Activated T-helper 9 cell treated with anti-CD3 and anti-CD28 coated beads, Interleukin-2, amount 50 U/mL, for 16 hours (primary cell): Measurements from ENCODE around the gene NUCKS1.
"Not testable (repeated sequence)": the region's sequence is repeated elsewhere in the genome, so short reads cannot be mapped to it uniquely, and the experiment has no call there.

Experiments used
- DNase-seq: peaks from one replicate; pipeline ENCODE4 v3.0.0-alpha.2; 2020; ENCODE audit warnings: low read depth

Gene NUCKS1

DNA sequence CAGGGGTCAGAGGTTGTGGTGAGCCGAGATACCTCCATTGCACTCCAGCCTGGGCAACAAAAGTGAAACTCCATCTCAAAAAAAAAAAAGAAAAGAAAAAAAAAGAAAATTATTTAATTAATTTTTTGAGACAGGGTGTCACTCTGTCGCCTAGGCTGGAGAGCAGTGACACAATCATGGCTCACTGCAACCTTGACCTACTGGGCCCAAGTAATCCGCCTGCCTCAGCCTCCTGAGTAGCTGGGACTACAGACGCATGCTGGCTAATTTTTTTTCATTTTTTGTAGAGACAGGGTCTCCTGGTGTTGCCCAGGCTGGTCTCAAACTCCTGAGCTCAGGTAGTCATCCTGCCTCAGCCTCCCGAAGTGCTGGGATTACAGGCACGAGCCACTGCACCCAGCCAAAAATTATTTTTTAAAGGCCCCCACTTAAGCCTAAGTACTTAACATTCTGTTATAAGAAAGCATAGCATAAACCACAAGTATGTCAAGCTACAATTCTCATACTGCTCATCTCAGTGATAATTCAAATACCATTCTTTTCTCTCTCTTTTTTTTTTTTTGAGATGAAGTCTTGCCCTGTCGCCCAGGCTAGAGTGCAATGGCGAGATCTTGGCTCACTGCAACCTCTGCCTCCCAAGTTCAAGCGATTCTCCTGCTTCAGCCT, 19.9 kb downstream of the NUCKS1 start:
- no peak for DNase-seq

GRCh38 chr1:205726619-205727125, 23.3 kb downstream of the NUCKS1 start:
- DNase-seq: no peak

GRCh38 chr1:205725514-205725913, 24.5 kb downstream of the NUCKS1 start:
- no peak for DNase-seq

- not testable (repeated sequence) for DNase-seq
These were observed 29.2 kb downstream of the NUCKS1 start for GRCh38 chr1:205720740-205721139.

GRCh38 chr1:205719762-205720161, 30.2 kb downstream of the NUCKS1 start:
- DNase-seq: no peak

DNA sequence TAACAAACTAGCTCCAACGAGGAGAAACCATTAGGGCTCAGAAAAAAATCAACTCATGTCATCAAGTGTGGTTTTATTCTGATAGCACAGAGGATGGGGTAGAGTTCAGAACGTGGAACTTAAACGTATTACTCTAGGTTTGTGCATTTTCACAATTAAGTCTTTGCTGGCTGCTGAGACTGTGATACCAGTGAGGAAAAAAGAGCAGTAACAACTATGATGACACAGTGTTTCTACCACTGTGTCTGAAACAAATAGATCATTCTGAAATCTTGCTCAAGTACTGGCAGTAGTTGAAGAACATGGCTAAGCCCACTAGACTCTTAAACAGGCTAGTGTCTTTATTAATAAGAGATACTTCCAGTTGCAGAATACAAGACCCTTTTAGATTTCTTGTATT, 31.0 kb downstream of the NUCKS1 start:
- no peak for DNase-seq

DNA sequence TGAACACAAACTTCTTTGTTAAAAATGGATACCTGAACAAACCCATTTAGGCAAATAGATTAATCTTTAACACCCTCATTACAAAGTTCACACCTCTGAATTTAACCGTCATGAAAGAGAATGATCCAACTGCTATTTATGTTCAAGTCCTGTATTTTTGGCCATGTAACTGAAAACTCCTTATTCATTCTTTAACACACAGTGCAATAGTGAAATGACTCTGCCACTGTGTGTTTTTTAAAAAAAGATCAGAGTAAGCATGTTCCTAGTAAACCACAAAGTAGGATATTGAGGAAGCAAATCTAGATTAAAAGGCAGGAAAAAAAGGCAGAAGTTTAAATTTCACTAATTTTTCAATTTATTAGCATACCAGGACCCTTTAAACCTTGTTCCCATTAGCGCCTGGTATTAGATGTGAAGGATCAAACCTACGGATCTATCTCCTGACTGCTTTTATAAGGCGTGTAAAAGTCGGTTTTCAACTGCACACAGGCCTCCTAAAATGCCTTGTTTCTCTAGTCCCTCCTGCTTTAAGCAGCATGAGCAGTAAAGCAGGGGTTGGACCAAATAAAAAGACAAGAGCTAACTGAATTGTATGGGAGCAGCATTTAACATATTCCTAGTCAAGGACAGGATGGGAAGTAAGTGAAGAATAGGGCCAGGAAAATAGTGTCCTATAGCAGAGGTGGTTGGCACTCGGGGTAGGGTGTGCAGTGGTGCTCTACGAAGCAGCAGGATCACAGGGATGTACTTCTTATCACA, 33.4 kb downstream of the NUCKS1 start:
- DNase-seq: no peak

DNA sequence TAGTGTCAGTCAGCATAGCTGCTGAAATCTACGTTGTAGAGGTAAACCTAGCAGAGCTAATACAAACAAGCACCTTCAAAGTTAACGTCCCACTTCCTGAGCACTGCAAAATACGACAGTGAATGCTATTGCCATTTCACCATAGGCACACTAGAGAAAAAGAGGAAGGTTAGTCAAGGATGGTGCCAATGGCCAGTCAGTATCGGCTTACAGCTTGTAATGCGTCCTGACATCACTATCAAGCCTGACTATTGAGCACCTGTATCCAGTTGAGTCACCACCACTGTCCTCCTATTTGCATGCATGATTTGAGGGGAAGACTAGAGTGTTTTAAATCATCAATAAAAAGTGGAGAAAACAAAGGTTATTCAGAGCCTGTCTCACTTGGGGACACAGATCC, 34.4 kb downstream of the NUCKS1 start:
- DNase-seq: no peak

DNA sequence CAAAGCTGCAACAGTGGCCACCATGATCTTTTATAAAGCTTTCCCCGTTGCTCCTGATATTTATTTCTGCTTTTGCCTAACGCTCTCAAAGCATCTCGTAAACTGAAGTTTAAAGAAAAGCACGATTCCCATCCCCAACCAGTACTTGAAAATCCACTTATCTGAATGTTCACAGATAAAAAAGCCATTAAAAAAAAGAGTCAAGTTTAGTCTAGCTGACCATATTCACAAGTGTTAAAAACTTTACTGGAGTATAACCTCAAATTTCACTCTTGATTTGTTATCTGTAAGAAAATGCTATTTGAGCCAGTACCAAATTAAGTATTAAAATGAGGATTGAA, 35.1 kb downstream of the NUCKS1 start:
- DNase-seq: no peak

- no peak for DNase-seq
These were observed 35.6 kb downstream of the NUCKS1 start for GRCh38 chr1:205714190-205714905.

- DNase-seq: peak; percentile 29
These were observed 38.6 kb downstream of the NUCKS1 start for GRCh38 chr1:205711105-205712048.

DNA sequence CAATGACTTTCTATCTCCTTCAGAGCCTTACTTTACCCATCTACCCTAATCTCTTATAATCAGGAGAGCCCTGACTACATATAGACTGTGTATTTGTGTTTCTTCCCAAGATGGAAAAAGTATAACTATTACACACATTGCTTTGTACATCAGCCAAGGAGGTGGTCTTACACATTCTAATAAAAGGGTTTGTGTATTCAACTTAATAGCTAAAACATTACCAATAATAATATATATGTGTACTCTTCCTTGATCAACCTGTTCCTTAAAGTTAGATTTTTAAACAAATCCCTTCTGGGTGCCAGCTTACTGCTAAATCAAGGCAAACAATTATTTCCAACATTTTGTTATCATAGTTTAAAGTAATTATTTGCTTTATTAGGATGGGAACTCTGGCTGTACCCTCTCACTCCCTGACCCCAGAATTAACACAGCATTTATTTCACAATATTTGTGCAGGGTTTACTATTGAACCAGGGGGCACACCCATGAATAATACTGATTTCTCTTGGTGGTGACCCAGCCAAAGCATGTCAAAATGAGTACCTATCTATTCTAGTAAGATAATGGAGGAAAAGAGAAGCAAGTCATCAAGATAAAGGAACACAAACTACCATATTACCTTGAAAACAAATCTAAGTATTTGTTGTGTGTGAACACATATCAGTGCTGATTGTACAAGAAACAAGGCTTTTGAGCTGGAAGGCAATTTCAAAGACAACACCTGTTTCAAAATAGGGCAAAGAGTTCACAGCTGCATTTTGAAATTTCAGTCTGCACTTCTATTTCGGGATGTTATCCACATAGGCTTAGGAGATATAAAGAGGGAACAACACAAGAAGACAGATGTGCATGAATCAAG, 39.5 kb downstream of the NUCKS1 start:
- DNase-seq: no peak

- DNase-seq: no peak
These were observed 40.3 kb downstream of the NUCKS1 start for GRCh38 chr1:205709640-205710039.

DNA sequence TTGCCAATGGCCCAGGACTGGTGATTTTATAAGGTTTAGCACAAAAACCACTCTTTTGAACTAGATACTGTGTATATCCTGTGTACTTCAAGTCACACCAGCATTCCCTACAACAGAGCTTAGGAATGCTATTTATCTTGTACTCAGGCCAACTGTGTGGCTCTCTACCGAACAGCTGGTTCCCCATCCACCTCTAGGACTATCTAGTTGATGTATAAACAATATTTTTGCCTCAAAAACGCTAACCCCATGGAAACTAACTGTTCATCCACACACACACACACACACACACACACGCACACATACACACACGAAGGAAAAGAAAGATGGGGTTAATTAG, 41.0 kb downstream of the NUCKS1 start:
- no peak for DNase-seq

DNA sequence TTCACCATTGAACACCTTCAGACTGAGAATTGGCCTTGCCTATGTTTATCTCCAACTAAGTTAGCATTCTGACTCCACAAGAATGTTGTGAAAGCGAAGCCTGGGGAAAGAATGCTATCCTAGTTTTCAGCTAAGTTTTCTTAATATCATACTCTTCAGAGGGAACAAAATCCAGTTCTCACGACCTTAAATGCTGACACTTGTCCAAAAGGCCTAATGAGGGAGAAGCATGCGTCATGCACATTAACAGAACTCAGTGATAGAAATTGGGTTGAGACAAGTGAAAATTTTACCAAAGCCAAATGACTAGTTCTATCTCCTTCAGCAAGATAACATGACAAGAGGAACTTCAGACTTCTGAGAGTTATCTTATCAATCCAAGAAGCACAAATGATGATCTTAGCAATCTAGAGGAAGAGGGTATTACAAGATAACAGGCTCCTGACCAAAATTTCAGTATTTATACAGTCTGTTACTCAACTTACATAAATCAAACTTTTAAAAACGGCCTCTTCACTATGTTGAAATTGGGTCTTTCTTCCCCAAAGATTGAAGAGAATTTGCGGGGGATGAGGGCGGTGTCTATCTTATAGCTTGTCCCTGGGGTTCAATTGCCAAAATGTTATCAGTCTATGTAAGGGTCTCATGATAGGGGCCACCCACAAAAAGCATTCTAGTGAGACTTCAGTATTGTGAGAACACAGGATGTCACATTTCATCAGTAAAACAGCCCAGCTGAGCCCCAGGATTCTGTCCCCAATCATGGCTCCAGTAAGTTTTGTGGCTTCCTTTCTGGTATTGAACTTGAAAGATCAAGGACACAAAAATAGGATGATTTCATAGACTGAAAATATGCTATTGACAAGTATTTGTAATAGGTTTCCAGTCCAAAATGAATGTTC, 43.1 kb downstream of the NUCKS1 start:
- DNase-seq: no peak

DNA sequence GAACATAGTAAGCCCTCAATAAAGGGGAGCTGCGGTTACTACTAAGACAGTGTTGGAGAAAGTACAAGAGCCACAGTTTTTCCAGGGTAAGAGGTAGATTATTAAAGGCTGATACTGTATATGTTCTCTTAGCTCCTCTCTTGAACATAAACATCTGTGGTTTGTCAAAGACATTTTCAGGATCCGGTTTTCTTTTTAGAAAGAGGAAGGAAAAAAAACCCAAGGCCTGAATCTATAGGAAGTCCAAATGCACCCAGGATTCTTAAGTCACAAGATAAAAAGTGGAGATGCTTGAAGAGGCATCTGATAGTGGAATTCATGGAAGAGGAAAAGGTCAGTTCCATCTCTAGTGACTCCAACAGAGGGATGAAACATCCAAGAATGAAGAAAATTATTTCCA, 45.1 kb downstream of the NUCKS1 start:
- DNase-seq: no peak

DNA sequence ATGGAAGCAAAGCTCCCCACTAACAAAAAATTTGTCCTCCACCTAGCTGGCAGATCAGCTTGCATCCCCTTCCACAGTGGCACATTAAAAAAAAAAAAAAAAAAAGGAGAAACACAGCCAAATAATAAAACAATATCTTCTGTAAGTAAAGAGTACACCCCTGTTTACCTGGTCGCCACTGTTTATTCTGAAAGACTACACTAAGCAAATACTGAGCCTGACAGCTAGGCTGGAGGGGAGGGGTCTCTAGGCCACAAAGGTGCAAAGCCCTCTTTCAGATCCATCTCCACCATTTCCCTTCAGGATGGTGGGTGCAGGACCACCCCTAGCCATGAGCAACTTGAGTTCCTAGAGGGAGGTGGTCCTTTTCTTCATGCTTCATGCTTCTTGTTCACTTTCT, 46.9 kb downstream of the NUCKS1 start:
- DNase-seq: no peak

GRCh38 chr1:205701891-205702290, 48.1 kb downstream of the NUCKS1 start:
- DNase-seq: no peak

- DNase-seq: no peak
These were observed 48.6 kb downstream of the NUCKS1 start for GRCh38 chr1:205701420-205701819.

- no peak for DNase-seq
These were observed 49.0 kb downstream of the NUCKS1 start for GRCh38 chr1:205700865-205701401.
